K562 (cell line): ENCODE results near the gene SLCO3A1. TPM values are rescaled to one million over a fixed set of nuclear protein-coding genes. Genes with fewer than 3 reads are reported as not detected.

Experiments
- ATAC-seq: fragments of 200-7000 bp; cut with Tn5 transposase; 3 replicates; pipeline ENCODE4 v1.9.1; 2020; ENCODE audit warnings: moderate library complexity
- BruUV-seq: library from RNA; stranded (reverse); fragments of 400-500 nt; replicated peaks from 2 replicates; lab custom pipeline; 2021; lab: Mats Ljungman, UMichigan
- CTCF ChIA-PET: fragments of 300-600 bp; formaldehyde crosslinking; extraction: SDS; loops from one replicate; lab custom pipeline; 2021; ENCODE audit warnings: low intra/inter-chr PET ratio; lab: Yijun Ruan, JAX
- POLR2A ChIA-PET: fragments of 300-600, 350-650 bp; sonication (Branson Sonifier 250); formaldehyde crosslinking; extraction: SDS; loops from one replicate; lab custom pipeline; 2021; ENCODE audit warnings: antibody characterized with exemption, inconsistent platforms; lab: Yijun Ruan, JAX
- DNase-seq, 4 experiments: peaks; one replicate each; pipeline versions ENCODE4 v3.0.0 to v3.0.0-alpha.2; 2011 to 2018; ENCODE audit warnings: low spot score in 3 of 4, mixed read lengths in 3 of 4; ENCODE audit errors: extremely low read depth in 1 of 4
- FAIRE-seq: peaks from 2 replicates; lab custom pipeline; 2011; peaks lifted over from hg19 to GRCh38; lab: Jason Lieb, UNC
- H2AFZ ChIP-seq: 2 replicates; pipeline ENCODE4 v1.6.0; 2011; ENCODE audit warnings: low read depth, low read length, control low read depth, inconsistent platforms
- H3K27ac ChIP-seq: fragments of 200-600 bp; 3 replicates; pipeline ENCODE4 v1.8.0; 2011; ENCODE audit warnings: low read depth, mild to moderate bottlenecking, control low read depth, inconsistent platforms, low read length, moderate library complexity, mixed read lengths; ENCODE audit errors: extremely low read depth
- H3K27me3 ChIP-seq, 2 experiments: fragments of 300-600 bp in 1 of 2; 2 replicates in 1 of 2; 3 replicates in 1 of 2; pipeline versions ENCODE4 v1.6.0 to v1.8.0; 2011; ENCODE audit warnings: inconsistent platforms in 2 of 2, low read length in 2 of 2, mild to moderate bottlenecking in 1 of 2, mixed read lengths in 1 of 2, moderate library complexity in 1 of 2; ENCODE audit not compliant: control insufficient read depth in 2 of 2, insufficient read depth in 2 of 2
- H3K36me3 ChIP-seq: fragments of 300-600 bp; 3 replicates; pipeline ENCODE4 v1.8.0; 2011; ENCODE audit warnings: mild to moderate bottlenecking, low read length, inconsistent platforms; ENCODE audit not compliant: control insufficient read depth, insufficient read depth
- H3K4me1 ChIP-seq, 2 experiments: fragments of 200-600 bp in 1 of 2; replicated peaks in 1 of 2; 2 replicates in 1 of 2; 3 replicates in 1 of 2; pipeline versions ENCODE4 v1.5.1 to v1.8.0; 2011; ENCODE audit warnings: inconsistent platforms in 2 of 2, low read length in 2 of 2, mild to moderate bottlenecking in 1 of 2, mixed read lengths in 1 of 2, moderate library complexity in 1 of 2; ENCODE audit not compliant: control insufficient read depth in 2 of 2, insufficient read depth in 2 of 2
- H3K4me2 ChIP-seq: 2 replicates; pipeline ENCODE4 v1.6.1; 2011; ENCODE audit warnings: low read length, control low read depth, inconsistent platforms, mixed read lengths; ENCODE audit not compliant: insufficient read depth
- H3K4me3 ChIP-seq: fragments of 200-600 bp; sonication (generic), shearing (Covaris generic); 2 replicates; pipeline ENCODE4 v1.5.1; 2016; ENCODE audit warnings: control low read depth, inconsistent platforms
- H3K79me2 ChIP-seq: fragments of 200-600 bp; 3 replicates; pipeline ENCODE4 v1.8.0; 2011; ENCODE audit warnings: low read length, inconsistent platforms; ENCODE audit not compliant: control insufficient read depth, insufficient read depth
- H3K9ac ChIP-seq, 2 experiments: 2 replicates each; pipeline versions ENCODE4 v1.6.0 to v1.6.1; 2011; ENCODE audit warnings: low read depth in 2 of 2, low read length in 2 of 2, control low read depth in 1 of 2, inconsistent platforms in 1 of 2, mild to moderate bottlenecking in 1 of 2, mixed read lengths in 1 of 2; ENCODE audit not compliant: insufficient read depth in 1 of 2
- H3K9me1 ChIP-seq: one replicate; pipeline ENCODE4 v1.6.0; 2011; ENCODE audit warnings: inconsistent platforms, mild to moderate bottlenecking, low read length, moderate library complexity; ENCODE audit not compliant: control insufficient read depth, insufficient read depth
- H3K9me3 ChIP-seq: replicated peaks from 2 replicates; pipeline ENCODE4 v1.5.1; 2011; ENCODE audit warnings: low read depth, low read length, inconsistent platforms; ENCODE audit not compliant: control insufficient read depth, insufficient read depth
- H4K20me1 ChIP-seq: replicated peaks from 2 replicates; pipeline ENCODE4 v1.6.1; 2011; ENCODE audit warnings: low read length, inconsistent platforms, mixed read lengths; ENCODE audit not compliant: control insufficient read depth, insufficient read depth
- CC2D1A ChIP-seq: fragments of 450-650 bp; IDR thresholded peaks from 2 replicates; pipeline ENCODE4 v1.6.1; 2017; ENCODE audit warnings: mild to moderate bottlenecking
- IRF9 ChIP-seq: fragments of 450-650 bp; IDR thresholded peaks from 2 replicates; pipeline ENCODE4 v1.6.1; 2016; ENCODE audit warnings: missing biosample characterization, missing genetic modification characterization
- KDM1A ChIP-seq, 2 experiments: fragments of 450-650 bp; IDR thresholded peaks; 2 replicates each; pipeline ENCODE4 v1.6.1; 2016; ENCODE audit warnings: mild to moderate bottlenecking in 2 of 2
- LCOR ChIP-seq: sonication (generic); formaldehyde crosslinking; IDR thresholded peaks from 2 replicates; pipeline ENCODE4 v1.8.0; 2022; ENCODE audit warnings: mild to moderate bottlenecking, missing genetic modification reagents
- MCM5 ChIP-seq: fragments of 450-650 bp; IDR thresholded peaks from 2 replicates; pipeline ENCODE4 v1.6.1; 2016; ENCODE audit warnings: low read depth
- RUNX1 ChIP-seq: sonication (generic); IDR thresholded peaks from 2 replicates; pipeline ENCODE4 v1.6.1; 2016; ENCODE audit warnings: antibody characterized with exemption, low read depth
- TAF15 ChIP-seq: fragments of 200-400 bp; formaldehyde crosslinking; IDR thresholded peaks from 2 replicates; pipeline ENCODE4 v1.6.1; 2017; ENCODE audit warnings: mild to moderate bottlenecking, low read depth, low read length, moderate library complexity
- TRIM24 ChIP-seq, 2 experiments: fragments of 450-650 bp; IDR thresholded peaks; 2 replicates each; pipeline ENCODE4 v1.6.1; 2016
- ZBTB12 ChIP-seq: fragments of 250-450 bp; sonication (Bioruptor Pico); IDR thresholded peaks from 2 replicates; pipeline ENCODE4 v1.4.0; 2020
- ZNF586 ChIP-seq: fragments of 450-650 bp; formaldehyde crosslinking; conservative IDR thresholded peaks from 2 replicates; pipeline ENCODE4 v1.4.0; 2020; ENCODE audit warnings: mild to moderate bottlenecking, moderate library complexity
- WGBS: fragments of 100-300 bp; shearing (Covaris generic); methylation state at CpG from one replicate; pipeline ENCODE4 v1.1.6; 2016; ENCODE audit warnings: low coverage, mixed read lengths; ENCODE audit not compliant: insufficient coverage; ENCODE audit errors: missing lambda C conversion rate; 5-methylcytosine and 5-hydroxymethylcytosine counted together
- in situ Hi-C: fragments of 300-500 bp; cut with MboI; formaldehyde crosslinking; loops from 4 replicates; pipeline ENCODE4 v1.15.0; 2018; ENCODE audit warnings: inconsistent platforms, mixed read lengths
- intact Hi-C: fragments of 100-400 bp; cut with micrococcal nuclease; formaldehyde crosslinking; loops from 2 replicates; pipeline ENCODE4 v1.14.2; 2022
- polyA plus RNA-seq, 8 experiments: library from polyadenylated mRNA; depleted of rRNA in 4 of 8; stranded (reverse) in 5 of 8; unstranded in 3 of 8; fragments of >200 nt; fragmentation: Nextera tagmentation in 2 of 8; fragmentation: Illumina TruSeq in 1 of 8; extraction: Ambion mirVana in 2 of 8; extraction: Trizol in 1 of 8; gene quantifications; 2 replicates each; pipeline versions ENCODE4 v1.2.1 to v1.2.3, GENCODE V29; 2011 to 2014; ENCODE audit warnings: inconsistent platforms in 1 of 8, missing spikeins in 1 of 8
- total RNA-seq, 7 experiments: library from RNA; depleted of rRNA in 6 of 7; stranded (reverse); fragments of >200 nt in 6 of 7; fragmentation: Illumina TruSeq in 2 of 7; extraction: Trizol in 2 of 7; gene quantifications; 2 replicates each; pipeline versions ENCODE4 v1.2.1 to v1.2.3, GENCODE V29; 2011 to 2021; ENCODE audit warnings: low replicate concordance in 1 of 7
- TF ChIP-seq, protein P1 (sequence below): fragments of 150-350 bp; IDR thresholded peaks from 2 replicates; pipeline ENCODE4 v1.6.1; 2014; ENCODE audit warnings: low read depth, mild to moderate bottlenecking, low read length, borderline replicate concordance
- TF ChIP-seq, protein P2 (sequence below): sonication (generic); formaldehyde crosslinking; IDR thresholded peaks from 2 replicates; pipeline ENCODE4 v1.9.0; 2022; ENCODE audit warnings: mild to moderate bottlenecking, missing genetic modification reagents
- TF ChIP-seq, protein P3 (sequence below): sonication (generic); formaldehyde crosslinking; IDR thresholded peaks from 2 replicates; pipeline ENCODE4 v1.8.1; 2023; ENCODE audit warnings: mild to moderate bottlenecking, missing genetic modification reagents

Gene SLCO3A1
- total and polyA plus RNA-seq, 9 of the 15 experiments (the other 6 are each of a cell fraction or from before 2014, with no cell fraction given), result 0.01 to 0.84 (median 0.06) TPM; not detected in 3

GRCh38 chr15:92009162-92009561, 155.7 kb downstream of the SLCO3A1 start:
- no peak overlapping the region for H3K4me3 ChIP-seq
- intact Hi-C loops (no loop called here), in situ Hi-C loops (no loop called here)
- H3K4me2 ChIP-seq, result no peak overlapping the region
- BruUV-seq, result no TSS peak
- FAIRE-seq, result no peak
- H3K9ac ChIP-seq, result no peak overlapping the region
- no peaks in the 10 kb centered on the region for H3K4me1 ChIP-seq
- ATAC-seq, result no peak
- H3K27me3 ChIP-seq, result peaks cover 2 to 26% of the 10 kb centered on the region in 2 experiments; a peak in 3 of 5 replicates
- POLR2A ChIA-PET, result no interaction called here
- WGBS, result 4% methylated on average over 6 of the region's 6 CpGs
- peaks cover 3% of the 10 kb centered on the region; the same call in 1 of the 2 replicates for H4K20me1 ChIP-seq
- no peaks in the 10 kb centered on the region for H3K79me2 ChIP-seq
- H3K27ac ChIP-seq, result no peak overlapping the region
- TF ChIP-seq TRIM24 (IDR thresholded peaks at IDR 0.05), result no peak
- no peak for TF ChIP-seq IRF9 (tag)
- TF ChIP-seq LCOR, result no peak
- TF ChIP-seq CC2D1A, result no peak
- no peak for TF ChIP-seq TAF15
- no peak for TF ChIP-seq RUNX1
- TF ChIP-seq, protein P1, sequence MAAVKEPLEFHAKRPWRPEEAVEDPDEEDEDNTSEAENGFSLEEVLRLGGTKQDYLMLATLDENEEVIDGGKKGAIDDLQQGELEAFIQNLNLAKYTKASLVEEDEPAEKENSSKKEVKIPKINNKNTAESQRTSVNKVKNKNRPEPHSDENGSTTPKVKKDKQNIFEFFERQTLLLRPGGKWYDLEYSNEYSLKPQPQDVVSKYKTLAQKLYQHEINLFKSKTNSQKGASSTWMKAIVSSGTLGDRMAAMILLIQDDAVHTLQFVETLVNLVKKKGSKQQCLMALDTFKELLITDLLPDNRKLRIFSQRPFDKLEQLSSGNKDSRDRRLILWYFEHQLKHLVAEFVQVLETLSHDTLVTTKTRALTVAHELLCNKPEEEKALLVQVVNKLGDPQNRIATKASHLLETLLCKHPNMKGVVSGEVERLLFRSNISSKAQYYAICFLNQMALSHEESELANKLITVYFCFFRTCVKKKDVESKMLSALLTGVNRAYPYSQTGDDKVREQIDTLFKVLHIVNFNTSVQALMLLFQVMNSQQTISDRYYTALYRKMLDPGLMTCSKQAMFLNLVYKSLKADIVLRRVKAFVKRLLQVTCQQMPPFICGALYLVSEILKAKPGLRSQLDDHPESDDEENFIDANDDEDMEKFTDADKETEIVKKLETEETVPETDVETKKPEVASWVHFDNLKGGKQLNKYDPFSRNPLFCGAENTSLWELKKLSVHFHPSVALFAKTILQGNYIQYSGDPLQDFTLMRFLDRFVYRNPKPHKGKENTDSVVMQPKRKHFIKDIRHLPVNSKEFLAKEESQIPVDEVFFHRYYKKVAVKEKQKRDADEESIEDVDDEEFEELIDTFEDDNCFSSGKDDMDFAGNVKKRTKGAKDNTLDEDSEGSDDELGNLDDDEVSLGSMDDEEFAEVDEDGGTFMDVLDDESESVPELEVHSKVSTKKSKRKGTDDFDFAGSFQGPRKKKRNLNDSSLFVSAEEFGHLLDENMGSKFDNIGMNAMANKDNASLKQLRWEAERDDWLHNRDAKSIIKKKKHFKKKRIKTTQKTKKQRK, result no peak
- no peak for TF ChIP-seq ZNF586 (CRISPR knock-in tag)
- TF ChIP-seq ZBTB12 (CRISPR knock-in tag), result no peak
- TF ChIP-seq MCM5, result no peak
- no peak for TF ChIP-seq KDM1A (IDR thresholded peaks at IDR 0.05)
- TF ChIP-seq, protein P2, sequence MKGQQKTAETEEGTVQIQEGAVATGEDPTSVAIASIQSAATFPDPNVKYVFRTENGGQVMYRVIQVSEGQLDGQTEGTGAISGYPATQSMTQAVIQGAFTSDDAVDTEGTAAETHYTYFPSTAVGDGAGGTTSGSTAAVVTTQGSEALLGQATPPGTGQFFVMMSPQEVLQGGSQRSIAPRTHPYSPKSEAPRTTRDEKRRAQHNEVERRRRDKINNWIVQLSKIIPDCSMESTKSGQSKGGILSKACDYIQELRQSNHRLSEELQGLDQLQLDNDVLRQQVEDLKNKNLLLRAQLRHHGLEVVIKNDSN (CRISPR knock-in tag), result no peak
- TF ChIP-seq, protein P3, sequence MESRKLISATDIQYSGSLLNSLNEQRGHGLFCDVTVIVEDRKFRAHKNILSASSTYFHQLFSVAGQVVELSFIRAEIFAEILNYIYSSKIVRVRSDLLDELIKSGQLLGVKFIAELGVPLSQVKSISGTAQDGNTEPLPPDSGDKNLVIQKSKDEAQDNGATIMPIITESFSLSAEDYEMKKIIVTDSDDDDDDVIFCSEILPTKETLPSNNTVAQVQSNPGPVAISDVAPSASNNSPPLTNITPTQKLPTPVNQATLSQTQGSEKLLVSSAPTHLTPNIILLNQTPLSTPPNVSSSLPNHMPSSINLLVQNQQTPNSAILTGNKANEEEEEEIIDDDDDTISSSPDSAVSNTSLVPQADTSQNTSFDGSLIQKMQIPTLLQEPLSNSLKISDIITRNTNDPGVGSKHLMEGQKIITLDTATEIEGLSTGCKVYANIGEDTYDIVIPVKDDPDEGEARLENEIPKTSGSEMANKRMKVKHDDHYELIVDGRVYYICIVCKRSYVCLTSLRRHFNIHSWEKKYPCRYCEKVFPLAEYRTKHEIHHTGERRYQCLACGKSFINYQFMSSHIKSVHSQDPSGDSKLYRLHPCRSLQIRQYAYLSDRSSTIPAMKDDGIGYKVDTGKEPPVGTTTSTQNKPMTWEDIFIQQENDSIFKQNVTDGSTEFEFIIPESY (CRISPR knock-in tag), result no peak
- no peak for DNase-seq
- no peaks in the 10 kb centered on the region for H3K9me1 ChIP-seq
- CTCF ChIA-PET, result no interaction called here
- H3K9me3 ChIP-seq, result no peaks in the 10 kb centered on the region
- H3K36me3 ChIP-seq, result no peaks in the 10 kb centered on the region
- no peak overlapping the region for H2AFZ ChIP-seq
